Upper lobe of left lung (tissue), 4 donors: ENCODE data around the gene FYB2.

Experiments used
- CTCF ChIP-seq, 6 experiments: fragments of 450-650 bp in 4 of 6; fragments of 200-600 bp in 2 of 6; sonication (generic) in 2 of 6; IDR thresholded peaks; one replicate each; pipeline ENCODE4 v1.5.1; 2016 to 2019; ENCODE audit warnings: antibody characterized with exemption in 6 of 6
- EP300 ChIP-seq, 4 donors: sonication (generic); formaldehyde crosslinking; IDR thresholded peaks; one replicate each; pipeline ENCODE4 v1.5.1; 2017; ENCODE audit warnings: antibody characterized with exemption in 4 of 4, control low read depth in 2 of 4
- POLR2A ChIP-seq, 4 donors: fragments of 450-650 bp; IDR thresholded peaks; one replicate each; pipeline ENCODE4 v1.5.1; 2016 to 2017; ENCODE audit warnings: antibody characterized with exemption in 4 of 4, mild to moderate bottlenecking in 2 of 4

- TF ChIP-seq CTCF (IDR thresholded peaks at IDR 0.05) (no peak), POLR2A (IDR thresholded peaks at IDR 0.05) (no peak), EP300 (IDR thresholded peaks at IDR 0.05) (no peak)
Observed at GRCh38 chr1:56755911-56756310, 63.3 kb downstream of the FYB2 start.
